ENCODE results near the gene ILKAP.
A peak's percentile ranks its signal among the peaks of the same experiment; 100 is the strongest.

Gene ILKAP

GRCh38 chr2:238164906-238165287 is 38.6 kb downstream of the ILKAP start:
- no peak overlapping the region for H3K27ac Mint-ChIP-seq (ENCODE audit: low read depth)
- H3K4me3 Mint-ChIP-seq = no peak overlapping the region

DNA sequence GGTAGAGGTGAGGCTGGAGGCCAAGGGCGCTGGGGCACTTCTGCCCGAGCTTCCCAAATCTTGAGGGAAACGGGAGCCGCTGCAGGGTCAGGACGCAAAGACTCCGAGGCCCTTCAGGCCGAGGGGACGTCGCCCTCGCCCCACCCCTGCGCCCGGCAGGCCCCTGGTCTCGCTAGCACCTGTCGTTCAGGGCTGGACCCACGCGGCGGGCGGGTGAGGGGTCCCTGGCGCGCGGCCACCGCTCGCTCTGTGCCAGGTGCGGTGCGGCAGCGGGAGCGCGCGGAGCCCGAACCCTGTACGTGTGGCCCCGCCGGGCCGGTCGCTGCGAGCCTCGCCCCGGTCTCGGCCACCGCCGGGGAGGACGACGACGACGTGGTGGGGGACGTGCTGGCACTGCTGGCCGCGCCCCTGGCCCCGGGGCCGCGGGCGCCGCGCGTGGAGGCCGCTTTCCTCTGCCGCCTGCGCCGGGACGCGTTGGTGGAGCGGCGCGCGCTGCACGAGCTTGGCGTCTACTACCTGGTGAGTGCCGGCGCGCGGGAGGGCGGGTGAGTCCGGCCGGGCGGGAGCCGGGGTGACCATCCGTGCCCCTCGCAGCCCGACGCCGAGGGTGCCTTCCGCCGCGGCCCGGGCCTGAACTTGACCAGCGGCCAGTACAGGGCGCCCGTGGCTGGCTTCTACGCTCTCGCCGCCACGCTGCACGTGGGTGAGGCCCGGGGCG is 39.9 kb downstream of the ILKAP start:
- no peak for DNase-seq (ENCODE audit: low spot score in 2 of 2)
- Mint-ChIP-seq H3K9me3 (no peaks in the 10 kb centered on the region), H3K36me3 (ENCODE audit: insufficient read depth) (peaks cover 8% of the 10 kb centered on the region), H3K27me3 (peaks cover 34% of the 10 kb centered on the region), H3K4me3 (no peak overlapping the region), H3K4me1 (peaks cover 13% of the 10 kb centered on the region), H3K27ac (ENCODE audit: low read depth) (no peak overlapping the region)
- ATAC-seq (replicated peaks; ENCODE audit: extremely low read depth, poor library complexity, severe bottlenecking) = no peak

More at GRCh38 chr2:238164906-238165287, 38.6 kb downstream of the ILKAP start:
- DNase-seq (ENCODE audit: low spot score in 2 of 2) (no peak), ATAC-seq (replicated peaks; ENCODE audit: extremely low read depth, poor library complexity, severe bottlenecking) (no peak)
- peaks cover 6% of the 10 kb centered on the region for H3K4me1 Mint-ChIP-seq
- peaks cover 17% of the 10 kb centered on the region for H3K36me3 Mint-ChIP-seq (ENCODE audit: insufficient read depth)
- no peaks in the 10 kb centered on the region for H3K9me3 Mint-ChIP-seq
- peaks cover 23% of the 10 kb centered on the region for H3K27me3 Mint-ChIP-seq

DNA sequence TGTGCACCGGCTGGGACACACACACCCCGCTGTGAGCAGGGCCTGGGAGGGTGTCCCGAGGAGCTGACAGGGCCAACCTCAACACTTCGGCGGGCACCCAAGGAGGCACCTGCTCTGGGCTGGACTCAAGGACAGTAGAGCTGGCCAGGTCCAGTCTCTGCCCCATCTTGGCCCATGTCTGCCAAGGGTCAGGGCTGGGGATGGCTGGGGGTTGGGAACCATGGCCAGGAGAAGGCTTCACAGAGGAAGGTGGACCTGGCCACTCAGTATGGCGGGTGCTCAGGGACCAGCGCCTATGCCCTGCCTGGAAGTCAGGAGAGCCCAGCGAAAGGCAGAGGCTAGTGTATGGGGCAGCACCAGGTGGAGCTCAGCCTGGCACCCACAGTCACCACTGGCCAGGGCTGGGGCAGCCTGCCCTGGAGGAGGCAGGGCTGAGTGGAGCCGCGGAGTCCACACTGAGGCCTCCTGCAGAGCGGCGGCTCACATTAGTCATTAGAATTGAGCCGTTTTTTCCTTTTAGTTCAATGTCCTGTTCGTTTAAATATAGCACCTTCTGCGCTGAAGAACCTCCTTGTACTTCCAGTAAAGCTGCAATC is 40.6 kb downstream of the ILKAP start:
- Mint-ChIP-seq H3K4me1 (peaks cover 13% of the 10 kb centered on the region), H3K4me3 (no peak overlapping the region), H3K36me3 (ENCODE audit: insufficient read depth) (peaks cover 3% of the 10 kb centered on the region), H3K27me3 (peaks cover 34% of the 10 kb centered on the region), H3K27ac (ENCODE audit: low read depth) (no peak overlapping the region), H3K9me3 (no peaks in the 10 kb centered on the region)
- ATAC-seq (replicated peaks; ENCODE audit: extremely low read depth, poor library complexity, severe bottlenecking) (no peak), DNase-seq (ENCODE audit: low spot score in 2 of 2) (no peak)

GRCh38 chr2:238162251-238162845 is 41.1 kb downstream of the ILKAP start:
- DNase-seq (ENCODE audit: low spot score in 2 of 2) = no peak
- no peak for ATAC-seq (replicated peaks; ENCODE audit: extremely low read depth, poor library complexity, severe bottlenecking)
- Mint-ChIP-seq H3K4me1 (peaks cover 13% of the 10 kb centered on the region), H3K27me3 (peaks cover 34% of the 10 kb centered on the region), H3K4me3 (no peak overlapping the region), H3K9me3 (no peaks in the 10 kb centered on the region), H3K36me3 (ENCODE audit: insufficient read depth) (peaks cover 2% of the 10 kb centered on the region), H3K27ac (ENCODE audit: low read depth) (no peak overlapping the region)

DNA sequence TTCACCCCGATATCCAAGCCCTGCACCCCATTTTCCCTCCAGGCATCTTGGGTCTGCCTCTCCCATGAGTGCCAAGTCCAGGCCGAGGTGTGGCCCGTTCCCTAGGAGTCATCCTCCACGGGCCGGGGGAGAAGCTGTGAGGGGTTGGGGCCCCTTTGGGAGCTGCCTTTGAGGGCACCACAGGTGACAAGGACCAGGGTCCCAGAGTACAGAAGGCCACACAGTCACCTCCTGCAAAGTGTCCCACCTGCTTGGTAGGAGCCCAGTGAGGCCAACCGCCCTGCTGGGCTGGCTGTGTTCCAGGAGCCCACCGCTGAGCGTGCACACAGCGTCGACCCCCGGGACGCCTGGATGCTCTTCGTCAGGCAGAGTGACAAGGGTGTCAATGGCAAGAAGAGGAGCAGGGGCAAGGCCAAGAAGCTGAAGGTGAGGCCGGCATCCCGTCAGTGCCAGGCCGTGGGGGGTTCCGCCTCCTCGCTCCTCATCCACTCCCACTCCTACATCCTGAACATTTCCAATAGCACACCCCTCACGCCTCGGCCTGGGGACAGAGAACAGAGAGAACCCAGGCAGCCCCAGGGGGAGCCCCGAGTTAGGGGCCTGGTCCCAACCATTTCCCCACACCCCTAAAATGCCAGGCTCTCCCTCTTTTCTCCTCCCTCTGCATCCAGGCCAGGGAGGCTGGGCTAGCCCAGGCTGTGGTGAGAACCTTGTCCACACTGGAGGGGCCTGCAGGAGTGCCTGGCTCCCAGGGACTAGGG is 42.0 kb downstream of the ILKAP start:
- Mint-ChIP-seq H3K27me3 (peaks cover 34% of the 10 kb centered on the region), H3K27ac (ENCODE audit: low read depth) (no peak overlapping the region), H3K4me1 (peaks cover 13% of the 10 kb centered on the region), H3K36me3 (ENCODE audit: insufficient read depth) (no peaks in the 10 kb centered on the region), H3K4me3 (no peak overlapping the region), H3K9me3 (no peaks in the 10 kb centered on the region)
- no peak for DNase-seq (ENCODE audit: low spot score in 2 of 2)
- ATAC-seq (replicated peaks; ENCODE audit: extremely low read depth, poor library complexity, severe bottlenecking) = no peak

DNA sequence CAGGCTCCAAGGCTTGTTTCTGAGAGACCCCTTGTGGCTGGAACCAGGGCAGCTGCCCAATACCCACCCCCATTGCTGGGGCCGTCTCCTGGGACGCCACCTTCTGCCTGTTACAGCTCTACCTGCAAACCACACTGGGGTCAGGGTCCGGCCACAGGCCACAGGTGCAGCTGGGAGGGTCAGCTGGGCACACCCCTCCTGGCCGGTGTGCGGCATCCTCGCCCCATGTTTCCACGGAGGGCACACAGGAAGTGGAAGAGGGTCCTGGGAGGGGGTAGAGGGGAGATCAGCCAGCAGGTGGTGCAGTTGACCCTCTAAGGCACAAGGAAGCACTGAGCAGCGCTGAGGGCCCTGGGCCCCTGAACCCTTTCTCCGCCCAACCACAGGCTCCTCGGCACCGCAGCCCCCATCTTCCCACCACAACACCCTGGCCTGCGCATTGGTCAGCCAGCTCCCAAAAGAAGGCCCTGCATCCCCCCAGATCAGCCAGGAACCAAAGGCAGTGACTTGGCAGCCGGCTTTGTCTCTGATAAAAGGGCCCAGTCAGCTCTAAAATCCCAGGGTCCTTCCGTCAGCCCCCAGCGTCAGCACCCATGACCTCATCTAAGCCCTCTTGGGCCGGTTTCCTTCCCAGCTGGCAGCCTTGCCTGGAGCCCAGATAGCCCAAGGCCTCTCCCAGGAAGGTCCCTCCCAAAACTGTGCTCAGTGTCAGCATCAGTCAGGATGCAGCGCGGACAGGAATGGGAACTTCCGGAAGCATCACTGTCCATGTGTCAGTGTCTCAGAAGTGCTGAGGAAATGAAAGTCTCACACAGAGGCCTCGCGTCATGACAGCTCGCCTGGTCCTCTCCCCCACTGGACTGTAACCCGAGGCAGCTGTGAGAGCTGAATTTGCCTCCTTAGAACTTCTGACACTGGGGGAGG is 43.0 kb downstream of the ILKAP start:
- H3K9me3 Mint-ChIP-seq = no peaks in the 10 kb centered on the region
- no peak overlapping the region for H3K27ac Mint-ChIP-seq (ENCODE audit: low read depth)
- peaks cover 13% of the 10 kb centered on the region for H3K4me1 Mint-ChIP-seq
- no peaks in the 10 kb centered on the region for H3K36me3 Mint-ChIP-seq (ENCODE audit: insufficient read depth)
- H3K4me3 Mint-ChIP-seq = peak overlapping the region; percentile 57
- ATAC-seq (replicated peaks; ENCODE audit: extremely low read depth, poor library complexity, severe bottlenecking) = no peak
- no peak for DNase-seq (ENCODE audit: low spot score in 2 of 2)
- H3K27me3 Mint-ChIP-seq = peaks cover 34% of the 10 kb centered on the region

GRCh38 chr2:238159661-238160205 is 43.8 kb downstream of the ILKAP start:
- Mint-ChIP-seq H3K36me3 (ENCODE audit: insufficient read depth) (no peaks in the 10 kb centered on the region), H3K27ac (ENCODE audit: low read depth) (no peak overlapping the region), H3K4me3 (peak overlapping the region; percentile 50), H3K4me1 (peaks cover 13% of the 10 kb centered on the region), H3K9me3 (no peaks in the 10 kb centered on the region), H3K27me3 (peaks cover 27% of the 10 kb centered on the region)
- no peak for ATAC-seq (replicated peaks; ENCODE audit: extremely low read depth, poor library complexity, severe bottlenecking)
- no peak for DNase-seq (ENCODE audit: low spot score in 2 of 2)

- peak overlapping the region; percentile 50 for H3K4me3 Mint-ChIP-seq
- peak; percentile 44 for ATAC-seq (replicated peaks; ENCODE audit: extremely low read depth, poor library complexity, severe bottlenecking)
- H3K4me1 Mint-ChIP-seq = peaks cover 13% of the 10 kb centered on the region
- peaks cover 23% of the 10 kb centered on the region for H3K27me3 Mint-ChIP-seq
- no peak for DNase-seq (ENCODE audit: low spot score in 2 of 2)
- no peaks in the 10 kb centered on the region for H3K36me3 Mint-ChIP-seq (ENCODE audit: insufficient read depth)
- H3K9me3 Mint-ChIP-seq = no peaks in the 10 kb centered on the region
- H3K27ac Mint-ChIP-seq (ENCODE audit: low read depth) = no peak overlapping the region
Measured at GRCh38 chr2:238159071-238159539, 44.4 kb downstream of the ILKAP start.

GRCh38 chr2:238158509-238159070 is 44.9 kb downstream of the ILKAP start, which contains the start of gene ERFE:
Gene ERFE (plus strand): TSS chr2:238158970. CDS start chr2:238159008, 38 bp downstream.
- Mint-ChIP-seq H3K4me3 (peak within 1 kb of the TSS; percentile 57), H3K36me3 (ENCODE audit: insufficient read depth) (no peaks in the 10 kb centered on the region), H3K9me3 (no peaks in the 10 kb centered on the region), H3K27ac (ENCODE audit: low read depth) (no peak within 1 kb of the TSS), H3K4me1 (peaks cover 13% of the 10 kb centered on the region), H3K27me3 (peaks cover 23% of the 10 kb centered on the region)
- DNase-seq (ENCODE audit: low spot score in 2 of 2) = no peak
- ATAC-seq (replicated peaks; ENCODE audit: extremely low read depth, poor library complexity, severe bottlenecking) = peak; percentile 53

DNA sequence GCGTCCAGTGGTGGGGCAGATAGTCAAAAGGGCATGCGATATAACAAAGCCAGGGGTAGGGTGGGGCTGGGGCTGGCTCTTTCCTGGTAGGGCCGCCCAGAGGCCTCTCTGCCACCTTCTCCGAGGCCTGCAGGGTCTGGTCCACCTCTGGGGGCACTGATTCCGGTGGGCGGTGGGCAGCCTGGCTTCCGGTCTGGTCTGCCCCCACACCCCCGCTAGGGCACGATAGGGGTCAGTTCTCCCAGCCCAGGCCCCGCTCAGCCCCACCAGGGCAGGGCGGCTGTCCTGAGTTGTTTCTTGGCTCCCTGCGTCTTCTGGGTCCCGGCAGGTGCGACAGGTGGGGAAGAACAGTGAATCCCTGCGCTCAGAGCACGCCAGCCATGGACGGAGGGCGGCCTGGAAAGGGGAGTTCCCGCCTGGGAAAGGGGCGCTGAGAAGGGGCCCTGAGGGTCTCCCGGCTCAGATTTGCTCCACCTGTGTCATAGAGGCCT is 45.4 kb downstream of the ILKAP start:
- Mint-ChIP-seq H3K9me3 (no peaks in the 10 kb centered on the region), H3K4me3 (peak overlapping the region; percentile 57), H3K27ac (ENCODE audit: low read depth) (no peak overlapping the region)

GRCh38 chr2:238157506-238158017 is 45.9 kb downstream of the ILKAP start:
- Mint-ChIP-seq H3K27me3 (peaks cover 23% of the 10 kb centered on the region), H3K4me1 (peaks cover 13% of the 10 kb centered on the region), H3K36me3 (ENCODE audit: insufficient read depth) (no peaks in the 10 kb centered on the region), H3K27ac (ENCODE audit: low read depth) (no peak overlapping the region), H3K9me3 (no peaks in the 10 kb centered on the region), H3K4me3 (peak overlapping the region; percentile 57)
- DNase-seq (ENCODE audit: low spot score in 2 of 2) (no peak), ATAC-seq (replicated peaks; ENCODE audit: extremely low read depth, poor library complexity, severe bottlenecking) (no peak)

More for the DNA sequence above, 45.4 kb downstream of the ILKAP start:
- Mint-ChIP-seq H3K4me1 (peaks cover 13% of the 10 kb centered on the region), H3K27me3 (peaks cover 23% of the 10 kb centered on the region), H3K36me3 (ENCODE audit: insufficient read depth) (no peaks in the 10 kb centered on the region)
- no peak for DNase-seq (ENCODE audit: low spot score in 2 of 2)
- no peak for ATAC-seq (replicated peaks; ENCODE audit: extremely low read depth, poor library complexity, severe bottlenecking)
